Pulmonary artery endothelial cell (primary cell): ENCODE results near the gene PI4K2B. TPM values are rescaled to one million over a fixed set of nuclear protein-coding genes. Genes with fewer than 3 reads are reported as not detected.
"Not testable (repeated sequence)": the region's sequence is repeated elsewhere in the genome, so short reads cannot be mapped to it uniquely, and the experiment has no call there.

ENCODE experiments used
- DNase-seq: peaks from one replicate; pipeline ENCODE4 v3.0.0-alpha.2; 2011; ENCODE audit warnings: low read depth, low spot score
- total RNA-seq: library from RNA; depleted of rRNA; stranded (reverse); fragments of >200 nt; gene quantifications from 2 replicates; pipeline ENCODE4 v1.2.3, GENCODE V29; 2014

PI4K2B gene
- total RNA-seq = 27.2 and 35.7 TPM in 2 replicates

DNA sequence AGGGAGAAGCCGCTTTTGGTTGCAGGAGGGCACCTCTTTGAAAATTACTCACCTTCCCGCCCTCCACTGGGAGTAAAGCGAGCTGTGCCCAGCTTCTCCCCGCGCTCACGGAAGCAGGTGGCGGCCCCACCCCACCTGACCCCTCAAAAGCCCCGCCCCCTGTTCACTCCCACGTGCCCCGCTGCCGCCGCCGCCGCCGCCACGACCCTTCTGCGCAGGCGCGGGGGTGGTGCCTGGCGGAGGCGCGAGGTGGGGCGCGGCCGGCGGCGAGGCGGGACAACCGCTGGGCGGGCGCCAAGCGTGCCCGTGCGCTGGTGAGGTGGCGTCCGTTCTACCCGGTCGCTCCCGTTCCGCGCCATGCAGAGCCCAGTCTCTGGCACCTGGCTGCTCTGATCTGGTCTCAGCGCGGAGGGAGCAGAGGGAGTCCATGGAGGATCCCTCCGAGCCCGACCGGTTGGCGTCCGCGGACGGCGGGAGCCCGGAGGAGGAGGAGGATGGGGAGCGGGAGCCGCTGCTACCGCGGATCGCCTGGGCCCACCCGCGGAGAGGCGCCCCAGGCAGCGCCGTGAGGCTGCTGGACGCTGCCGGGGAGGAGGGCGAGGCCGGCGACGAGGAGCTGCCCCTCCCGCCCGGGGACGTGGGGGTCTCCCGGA is at the start of gene PI4K2B:
Gene PI4K2B (plus strand): TSS at position 297 of the 653 bp plus-strand sequence. CDS start 131 bp downstream, at position 428.
- DNase-seq = peak; percentile 15

DNA sequence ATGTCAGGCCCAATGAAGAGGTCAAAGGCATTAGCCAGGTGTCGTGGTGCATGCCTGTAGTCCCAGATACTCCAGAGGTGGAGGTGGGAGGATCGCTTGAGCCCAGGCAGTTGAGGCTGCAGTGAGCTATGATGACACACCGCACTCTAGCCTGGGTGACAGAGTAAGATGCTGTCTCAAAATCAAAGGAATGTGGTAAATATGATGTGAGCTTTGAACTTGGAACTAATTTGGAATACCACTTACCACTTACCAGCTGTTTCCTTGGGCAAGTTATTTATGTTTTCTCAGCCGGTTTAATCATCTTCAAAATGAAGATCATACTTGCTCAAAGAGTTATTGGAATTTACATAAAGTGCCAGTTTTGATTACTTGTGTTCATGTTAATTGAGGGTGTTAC is 49.8 kb upstream of the PI4K2B start:
- DNase-seq = no peak

DNA sequence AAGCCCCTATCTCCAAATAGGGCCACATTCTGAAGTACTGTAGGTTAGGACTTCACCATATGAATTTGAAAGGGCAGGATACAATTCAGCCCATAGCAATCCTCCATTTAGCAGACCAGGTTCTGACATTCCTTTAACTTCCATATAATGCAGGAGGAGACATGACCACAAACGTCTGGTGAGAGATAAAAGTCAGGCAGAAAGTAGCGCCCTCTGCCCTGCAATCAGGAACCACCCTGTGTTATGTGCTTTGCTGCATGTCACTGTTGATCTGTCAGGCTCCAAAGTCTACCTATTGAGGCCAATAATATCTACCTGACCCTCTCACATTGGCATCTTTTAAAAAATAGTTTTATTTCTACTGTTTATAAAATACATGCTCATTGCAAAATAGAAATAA is 43.4 kb upstream of the PI4K2B start:
- DNase-seq = no peak

DNA sequence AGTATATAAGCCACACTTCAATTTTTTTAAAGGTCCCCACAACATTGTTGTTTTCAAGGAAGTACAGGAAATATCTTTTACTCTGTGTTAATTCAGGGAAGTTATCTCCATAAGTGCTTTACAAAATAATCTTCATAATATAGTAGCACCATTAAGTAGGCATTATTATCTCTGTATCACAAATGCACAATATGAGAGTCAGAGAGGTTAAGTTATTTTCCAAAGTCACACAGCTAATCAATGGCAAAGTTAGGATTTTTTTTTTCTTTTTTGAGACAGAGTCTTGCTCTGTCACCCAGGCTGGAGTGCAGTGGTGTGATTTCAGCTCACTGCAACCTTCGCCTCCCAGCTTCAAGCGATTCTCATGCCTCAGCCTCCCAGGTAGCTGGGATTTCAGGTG is 35.1 kb upstream of the PI4K2B start:
- no peak for DNase-seq

DNA sequence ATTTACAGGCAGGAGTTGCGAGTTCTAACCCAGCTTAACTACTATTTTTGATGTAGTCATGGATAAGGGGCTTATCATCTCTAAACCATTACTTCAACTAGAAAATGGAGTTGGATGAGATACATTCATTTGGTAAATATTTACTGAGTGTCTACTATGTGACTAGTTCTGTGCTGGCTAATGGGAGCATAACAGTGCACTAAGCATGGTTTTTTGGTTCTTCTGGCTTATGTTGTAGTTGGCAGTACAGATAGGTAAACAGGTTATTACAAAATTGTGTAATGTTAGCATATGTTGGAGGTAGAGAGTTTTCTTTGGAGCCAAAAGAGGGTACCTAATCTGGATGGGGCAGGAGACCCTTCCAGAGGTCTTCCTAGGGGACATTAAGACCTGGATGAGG is 25.8 kb upstream of the PI4K2B start:
- DNase-seq = no peak

DNA sequence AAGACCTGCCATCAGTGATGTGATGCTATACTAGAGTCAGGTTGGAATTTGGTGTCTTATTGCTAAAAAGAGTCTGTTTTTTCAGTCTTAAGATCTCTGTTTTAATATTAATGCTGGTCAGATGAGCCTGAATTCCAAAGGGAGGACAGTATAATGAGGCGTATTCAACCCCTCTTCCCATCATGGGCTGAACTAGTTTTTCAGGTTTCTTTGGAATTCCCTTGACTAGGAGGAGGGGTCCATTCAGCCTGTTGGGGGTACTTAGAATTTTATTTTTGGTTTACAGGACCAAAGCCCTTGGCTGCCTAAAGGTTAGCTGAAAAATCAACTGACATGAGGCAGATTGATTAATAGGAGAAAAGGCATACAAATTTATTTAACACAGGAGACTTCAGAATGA is 24.1 kb upstream of the PI4K2B start:
- no peak for DNase-seq

DNA sequence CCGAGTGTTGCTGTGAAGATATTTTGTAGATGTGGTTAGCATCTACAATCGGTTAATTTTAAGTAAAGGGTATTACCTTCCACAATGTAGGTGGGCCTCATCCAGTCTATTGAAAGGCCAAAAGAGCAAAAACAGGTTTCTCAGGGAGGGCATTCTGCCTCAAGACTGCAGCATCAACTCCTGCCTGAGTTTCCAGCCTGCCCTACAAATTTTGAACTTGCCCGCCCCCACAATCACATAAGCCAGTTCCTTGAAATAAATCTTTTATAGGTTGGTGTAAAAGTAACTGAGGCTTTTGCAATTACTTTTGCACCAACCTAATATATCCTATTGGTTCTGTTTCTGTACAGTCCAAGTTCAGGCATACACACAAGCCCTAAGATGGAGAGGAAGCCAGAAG is 22.1 kb upstream of the PI4K2B start:
- no peak for DNase-seq

DNA sequence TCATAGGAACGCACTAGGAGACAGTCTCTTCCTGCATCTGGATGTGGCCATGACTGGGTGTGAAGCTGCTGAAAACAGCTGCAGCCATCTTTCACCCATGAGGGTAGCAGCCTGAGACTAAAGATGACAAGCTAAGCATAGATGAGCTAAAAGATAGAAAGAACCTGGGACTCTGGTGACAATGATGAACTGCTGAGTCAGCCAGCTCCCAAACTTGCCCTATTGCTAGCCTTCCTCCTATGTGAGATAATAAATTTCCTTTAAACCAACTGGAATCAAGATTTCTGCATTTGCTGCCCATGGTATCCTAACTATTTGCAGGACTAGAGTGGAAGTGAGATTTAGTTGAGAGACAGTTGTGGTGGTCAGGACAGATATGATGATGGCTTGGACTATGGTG is 21.0 kb upstream of the PI4K2B start:
- DNase-seq = no peak

DNA sequence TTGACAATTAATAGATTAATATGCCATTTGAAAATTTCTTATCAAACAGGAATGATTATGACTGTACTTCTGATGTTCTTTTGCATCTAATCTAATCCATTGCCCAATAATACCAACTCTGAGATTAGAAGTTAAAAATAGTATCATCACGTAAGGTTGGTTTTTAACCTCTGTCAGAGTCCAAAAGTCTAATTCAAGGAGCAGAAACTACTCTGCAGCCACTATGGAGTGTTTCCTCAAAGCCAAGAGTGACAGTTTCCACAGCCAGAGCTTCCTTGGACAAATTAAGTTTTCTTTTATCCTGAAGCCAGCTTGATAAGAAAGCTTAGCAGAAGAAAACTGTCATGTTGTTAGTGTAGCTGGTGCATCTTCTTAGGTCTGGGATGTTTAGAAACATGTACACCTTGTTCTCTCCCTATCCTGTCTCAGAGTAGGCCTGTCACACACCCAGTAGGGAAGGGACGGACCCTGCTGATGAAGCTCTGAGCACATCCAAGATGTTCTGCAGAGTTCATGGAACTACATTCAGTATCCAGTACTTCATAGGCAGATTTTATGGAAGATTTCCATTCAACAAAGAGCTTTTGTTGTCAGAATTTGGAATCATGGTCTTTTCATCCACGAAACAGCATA is 20.4 kb upstream of the PI4K2B start:
- no peak for DNase-seq

DNA sequence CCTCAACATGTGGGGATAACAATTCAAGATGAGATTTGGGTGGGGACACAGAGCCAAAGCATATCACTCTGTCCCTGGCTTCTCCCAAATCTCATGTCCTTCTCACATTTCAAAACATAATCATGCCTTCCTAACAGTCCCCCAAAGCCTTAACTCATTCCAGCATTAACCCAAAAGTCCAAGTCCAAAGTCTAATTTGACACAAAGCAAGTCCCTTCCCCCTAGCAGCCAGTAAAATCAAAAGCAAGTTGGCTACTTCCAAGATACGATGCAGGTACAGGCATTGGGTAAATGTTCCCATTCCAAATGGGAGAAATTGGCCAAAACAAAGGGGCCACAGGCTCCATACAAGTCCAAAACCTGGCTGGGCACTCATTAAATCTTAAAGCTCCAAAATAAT is 19.1 kb upstream of the PI4K2B start:
- not testable (repeated sequence) for DNase-seq

DNA sequence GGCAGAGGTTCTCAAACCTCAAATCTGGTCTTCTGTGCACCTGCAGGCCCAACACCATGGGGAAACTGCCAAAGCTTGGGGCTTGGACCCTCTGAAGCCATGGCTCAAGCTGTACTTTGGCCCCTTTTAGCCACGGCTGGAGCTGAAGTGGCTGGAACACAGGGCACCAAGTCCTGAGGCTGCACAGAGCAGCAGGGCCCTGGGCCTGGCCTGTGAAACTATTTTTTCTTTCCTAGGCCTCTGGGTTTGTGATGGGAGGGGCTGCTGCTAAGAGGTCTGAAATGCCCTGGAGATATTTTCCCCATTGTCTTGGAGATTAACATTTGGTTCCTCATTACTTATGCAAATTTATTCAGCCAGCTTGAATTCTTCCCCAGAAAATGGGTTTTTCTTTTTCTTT is 18.3 kb upstream of the PI4K2B start:
- DNase-seq = no peak

DNA sequence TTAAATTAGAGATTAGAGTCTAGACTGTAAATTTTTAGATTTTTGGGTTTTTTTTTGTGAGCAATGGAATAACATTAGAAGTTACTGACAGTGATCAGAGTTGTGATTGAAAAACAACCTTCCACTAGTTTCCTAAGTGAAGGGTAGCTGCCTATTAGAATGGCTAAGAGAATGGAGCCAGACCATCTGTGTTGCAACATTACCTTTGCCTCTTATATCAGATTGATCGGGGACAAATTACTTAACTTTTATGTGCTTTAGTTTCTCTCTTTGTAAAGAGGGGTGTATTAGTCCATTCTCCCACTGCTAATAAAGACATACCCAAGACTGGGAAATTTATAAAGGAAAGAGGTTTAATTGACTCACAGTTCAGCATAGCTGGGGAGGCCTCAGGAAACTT is 12.5 kb upstream of the PI4K2B start:
- no peak for DNase-seq

DNA sequence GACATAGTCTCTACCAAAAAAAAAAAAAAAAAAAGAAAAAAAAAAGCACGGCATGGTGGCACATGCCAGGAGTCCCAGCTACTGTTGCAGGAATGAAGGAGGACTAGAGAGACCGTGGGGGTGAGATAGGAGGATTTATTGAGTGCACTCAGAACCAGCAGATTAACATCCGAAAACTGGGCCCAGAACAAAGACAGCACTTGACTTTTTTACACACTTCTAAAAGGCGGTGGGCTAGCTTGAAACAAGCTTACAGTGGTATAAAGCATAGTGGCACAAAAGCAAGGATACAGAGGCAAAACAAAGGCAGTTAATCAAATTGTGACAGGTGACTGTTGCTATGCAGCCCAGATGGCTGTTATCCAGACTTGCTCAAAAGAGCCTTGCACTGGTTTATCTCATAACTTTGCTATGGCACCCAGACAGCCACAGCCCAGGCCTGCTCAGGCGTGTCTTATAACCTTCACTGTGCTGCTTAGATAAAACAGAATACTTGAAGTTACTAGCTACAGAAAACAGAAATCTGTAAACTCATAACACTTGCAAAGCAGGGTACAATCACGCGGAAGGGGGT is 9.9 kb upstream of the PI4K2B start:
- DNase-seq = no peak

DNA sequence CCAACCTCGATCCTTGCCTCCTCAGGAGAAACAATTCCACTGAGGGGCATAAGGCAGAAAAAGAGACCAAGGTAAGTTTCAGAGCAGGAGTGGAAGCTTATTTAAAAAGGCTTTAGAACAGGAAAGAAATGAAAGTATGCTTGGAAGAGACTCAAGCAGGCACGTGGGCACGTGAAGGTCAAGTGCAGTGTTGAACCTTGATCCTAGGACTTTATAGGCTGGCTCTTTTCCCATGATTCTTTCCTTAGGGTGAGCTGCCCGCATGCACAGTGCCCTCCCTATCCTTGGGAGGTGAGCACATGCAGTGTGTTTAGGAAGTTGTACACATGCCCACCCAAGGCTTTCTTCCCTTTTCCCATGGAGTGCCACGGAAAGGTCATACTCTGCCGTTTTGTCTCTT is 4.0 kb upstream of the PI4K2B start:
- DNase-seq = no peak

DNA sequence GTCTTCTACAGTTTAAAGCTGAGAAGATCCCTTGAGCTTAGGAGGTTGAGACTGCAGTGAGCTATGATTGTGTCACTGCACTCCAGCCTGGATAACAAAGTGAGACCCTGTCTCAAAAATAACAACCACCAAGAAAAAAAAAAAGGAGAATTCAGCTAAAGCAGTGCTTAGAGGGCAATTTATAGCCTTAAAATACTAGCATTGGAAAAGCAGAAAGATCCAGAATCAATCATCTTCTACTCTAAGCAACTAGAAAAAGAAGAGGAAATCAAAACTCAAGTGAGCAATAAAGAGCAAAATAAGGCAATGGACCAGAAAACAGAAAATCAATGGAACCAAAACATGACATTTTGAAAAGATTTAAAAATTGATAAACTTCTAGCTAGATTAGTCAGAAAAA is 639 bp upstream of the PI4K2B start:
- no peak for DNase-seq

DNA sequence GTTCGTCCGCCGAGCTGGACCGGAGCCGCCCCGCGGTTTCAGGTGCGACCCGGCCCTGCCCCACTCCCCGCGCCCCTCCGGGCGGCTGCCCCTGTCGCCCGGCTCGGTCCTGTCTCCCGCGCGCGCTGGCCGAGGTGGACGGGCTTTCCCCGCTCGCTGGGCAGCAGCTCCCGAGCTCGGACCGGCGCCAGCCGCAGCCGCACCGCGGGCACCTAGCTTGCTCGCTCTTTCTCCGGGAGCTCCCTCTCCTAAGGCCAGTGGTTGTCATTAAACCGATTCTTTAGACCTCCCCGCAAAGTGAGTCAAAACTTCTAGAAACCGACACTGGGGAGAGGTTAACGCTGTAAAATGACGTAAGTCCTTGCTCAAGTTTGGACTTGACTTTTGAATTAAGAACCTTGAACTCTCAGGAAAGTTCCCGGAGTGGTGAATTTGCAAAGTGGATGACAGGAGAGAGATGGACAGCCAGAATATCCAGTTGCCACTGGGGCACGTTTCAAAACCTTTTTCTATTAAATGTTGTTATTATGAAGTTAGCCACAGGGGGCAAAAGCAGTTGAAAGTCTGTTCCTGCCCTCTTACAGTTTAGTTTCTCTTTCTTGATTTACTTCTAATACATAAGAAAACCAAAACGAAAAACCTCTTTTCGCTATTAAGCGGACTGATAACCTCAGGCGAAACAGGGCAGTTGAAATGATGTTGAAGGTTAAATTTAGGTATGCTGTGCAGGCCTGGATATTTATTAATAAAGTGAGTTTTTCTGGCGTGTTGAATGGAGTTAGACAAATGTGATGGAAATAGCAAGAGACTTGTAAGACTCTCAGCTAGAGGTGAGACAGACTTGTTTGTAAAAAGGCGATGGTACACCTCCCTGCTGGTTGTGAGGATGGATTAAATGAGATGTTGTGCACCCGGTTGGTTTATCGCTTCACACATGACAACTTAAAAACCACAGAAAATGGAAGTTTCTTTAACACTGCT is 847 bp downstream of the PI4K2B start:
- peak; percentile 65 for DNase-seq

DNA sequence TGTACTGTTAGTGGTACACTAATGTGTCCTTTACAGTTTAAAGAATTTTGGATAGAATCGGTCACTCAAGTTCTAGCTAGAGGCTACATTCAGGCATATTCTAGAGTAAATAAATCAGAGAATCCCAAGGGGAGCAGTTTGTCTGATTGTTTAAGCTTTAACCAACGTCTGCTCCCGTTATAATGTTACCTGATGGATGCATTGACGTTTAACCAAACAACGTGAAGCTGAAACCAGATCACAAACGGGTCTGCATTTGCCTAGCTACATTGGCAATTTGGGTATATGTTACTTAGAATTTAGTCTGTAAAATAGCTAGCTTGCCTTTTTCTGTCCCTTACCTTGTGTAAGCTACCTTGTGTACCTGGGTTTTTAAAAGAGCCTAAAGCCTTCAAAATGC is 1.6 kb downstream of the PI4K2B start:
- DNase-seq = no peak

DNA sequence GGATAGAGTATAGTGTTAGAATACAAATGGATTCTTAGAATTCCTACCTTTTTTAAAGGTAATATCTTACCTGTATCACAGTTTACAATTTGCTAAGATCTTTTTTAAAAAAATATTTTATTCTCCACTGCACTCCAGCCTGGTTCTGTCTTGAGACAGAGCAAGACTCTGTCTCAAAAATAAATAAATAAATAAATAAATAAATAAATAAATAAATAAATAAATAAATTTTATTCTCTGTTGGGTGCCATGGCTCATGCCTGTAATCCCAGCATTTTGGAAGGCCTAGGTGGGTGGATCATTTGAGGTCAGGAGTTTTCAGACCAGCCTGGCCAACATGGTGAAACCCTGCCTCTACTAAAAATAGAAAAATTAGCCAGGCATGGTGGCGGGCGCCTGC is 2.2 kb downstream of the PI4K2B start:
- not testable (repeated sequence) for DNase-seq

DNA sequence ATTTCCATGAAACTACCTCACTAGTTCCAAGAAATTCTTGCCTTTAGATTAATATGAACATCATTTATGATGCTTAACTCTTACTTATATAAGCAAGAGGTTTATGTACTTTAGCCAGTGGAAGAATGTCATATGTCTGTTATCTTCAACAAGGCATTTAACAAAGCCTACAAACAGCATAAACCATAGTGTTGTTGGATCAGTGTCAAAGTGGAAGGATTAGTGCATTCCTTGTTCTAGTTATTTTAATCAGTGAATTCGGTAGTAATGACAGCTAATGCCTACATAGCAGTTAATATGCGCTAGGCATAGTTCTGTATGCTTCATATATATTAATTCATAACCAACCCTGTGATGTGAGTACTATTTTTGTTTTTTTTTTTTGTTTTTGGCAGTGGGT is 3.1 kb downstream of the PI4K2B start:
- DNase-seq = no peak

DNA sequence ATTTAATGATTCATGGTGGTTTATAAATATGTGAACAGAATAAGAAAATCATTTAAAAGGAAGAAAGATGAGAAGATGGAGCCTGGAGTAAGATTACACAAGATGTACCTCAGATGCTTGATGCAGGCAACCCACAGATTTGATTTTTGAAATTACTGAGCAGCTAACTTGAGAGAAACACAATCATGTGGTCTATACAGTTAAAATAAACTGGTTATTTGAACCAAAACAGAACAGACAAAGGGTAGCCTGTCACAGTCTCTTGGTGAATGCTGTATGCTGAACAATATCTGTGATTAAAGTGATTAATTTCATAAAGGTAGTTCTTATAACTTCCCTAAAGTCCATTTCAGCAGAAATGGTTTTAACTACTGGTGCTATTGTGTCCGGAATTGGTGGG is 4.2 kb downstream of the PI4K2B start:
- DNase-seq = no peak

DNA sequence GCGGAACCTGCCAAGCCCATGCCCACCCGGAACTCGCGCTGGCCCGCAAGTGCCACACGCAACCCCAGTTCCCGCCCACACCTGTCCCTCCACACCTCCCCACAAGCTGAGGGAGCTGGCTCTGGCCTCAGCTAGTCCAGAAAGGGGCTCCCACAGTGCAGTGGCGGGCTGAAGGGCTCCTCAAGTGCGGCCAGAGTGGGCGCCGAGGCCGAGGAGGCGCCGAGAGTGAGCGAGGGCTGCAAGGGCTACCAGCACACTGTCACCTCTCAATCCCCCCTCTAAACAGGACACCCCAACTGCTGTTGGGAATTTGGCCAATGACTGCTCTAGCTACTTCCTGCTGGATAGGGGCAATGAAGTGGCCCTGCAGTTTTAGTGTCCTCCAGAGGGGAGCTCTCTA is 5.7 kb downstream of the PI4K2B start:
- not testable (repeated sequence) for DNase-seq

DNA sequence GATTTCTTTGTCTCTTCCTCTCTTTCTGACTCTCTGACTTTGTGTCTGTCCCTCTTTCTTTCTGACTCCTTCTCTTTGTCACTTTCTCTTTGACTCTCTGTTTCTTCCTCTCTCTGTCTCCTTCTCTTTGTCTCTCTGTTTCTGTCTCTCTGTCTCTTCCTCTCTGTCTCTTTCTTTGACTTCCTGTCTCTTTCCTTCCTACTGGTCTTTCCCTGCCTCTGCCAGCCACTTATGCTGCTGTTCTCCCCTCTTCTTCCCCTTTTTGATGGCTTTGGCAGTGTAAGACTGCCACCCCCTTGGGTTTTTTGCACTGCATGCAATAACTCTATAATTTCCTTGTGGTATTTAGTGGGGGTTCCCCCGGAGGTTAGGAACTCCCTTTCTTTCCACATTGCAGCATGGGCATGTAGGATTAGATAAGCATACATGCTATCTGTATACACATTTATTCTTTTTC is 6.9 kb downstream of the PI4K2B start:
- DNase-seq = not testable (repeated sequence)
